ENCODE measurements around the gene NTM.
"Not testable (repeated sequence)": the region's sequence is repeated elsewhere in the genome, so short reads cannot be mapped to it uniquely, and the experiment has no call there.

The NTM gene

DNA sequence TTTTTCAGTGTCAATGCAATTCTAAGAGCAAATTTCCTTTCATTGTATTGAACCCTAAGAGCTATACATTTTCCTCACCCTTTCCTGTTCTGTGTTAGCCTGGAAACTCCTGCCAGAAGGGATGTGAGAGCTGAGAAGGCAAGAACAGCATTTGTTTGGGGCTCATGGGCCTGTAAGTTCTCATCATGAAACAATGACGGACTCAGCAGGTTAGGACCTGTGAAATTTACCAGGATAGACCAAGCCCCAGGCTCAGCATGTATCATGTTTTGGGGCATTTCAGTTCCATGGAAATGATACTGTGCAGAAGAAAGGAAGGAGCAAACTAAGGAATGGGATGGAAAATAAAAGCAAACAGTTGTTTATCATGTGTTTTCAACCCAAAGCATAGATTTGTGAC is 41.6 kb downstream of the NTM start:
- Histone ChIP-seq H3K4me3 (ENCODE audit: low read length) (no peak overlapping the region), H3K9me3 (ENCODE audit: low read length) (no peaks in the 10 kb centered on the region), H3K4me1 (ENCODE audit: insufficient read depth, low read length) (no peaks in the 10 kb centered on the region), H2AFZ (ENCODE audit: low read depth, low read length) (no peak overlapping the region), H3K27me3 (ENCODE audit: insufficient read depth, low read length) (no peaks in the 10 kb centered on the region), H3K36me3 (ENCODE audit: insufficient read depth, low read length) (no peaks in the 10 kb centered on the region)

DNA sequence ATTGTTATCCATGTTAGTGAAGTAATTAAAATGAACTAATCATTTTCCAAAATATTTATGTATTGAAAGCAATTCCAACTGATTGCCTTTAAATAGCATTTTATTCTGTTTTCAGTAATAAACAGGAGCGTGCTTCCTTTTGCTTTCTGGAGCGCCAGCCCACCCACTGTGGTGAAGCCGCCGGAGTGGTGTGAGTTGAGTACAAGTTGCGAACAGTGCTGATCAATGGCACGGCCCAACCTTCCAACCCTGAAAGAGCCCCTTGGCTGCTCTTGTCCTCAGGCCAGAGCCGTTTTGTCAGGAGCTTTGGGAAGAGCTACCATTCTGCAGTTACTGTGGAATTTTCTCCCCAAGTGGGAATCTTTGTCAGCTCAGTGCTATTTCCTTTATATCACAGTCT is 42.8 kb downstream of the NTM start:
- H2AFZ ChIP-seq (ENCODE audit: low read depth, low read length) = no peak overlapping the region
- H3K27me3 ChIP-seq (ENCODE audit: insufficient read depth, low read length) = no peaks in the 10 kb centered on the region
- H3K9me3 ChIP-seq (ENCODE audit: low read length) = no peaks in the 10 kb centered on the region
- H3K4me3 ChIP-seq (ENCODE audit: low read length) = no peak overlapping the region
- H3K4me1 ChIP-seq (ENCODE audit: insufficient read depth, low read length) = no peaks in the 10 kb centered on the region
- H3K36me3 ChIP-seq (ENCODE audit: insufficient read depth, low read length) = no peaks in the 10 kb centered on the region

DNA sequence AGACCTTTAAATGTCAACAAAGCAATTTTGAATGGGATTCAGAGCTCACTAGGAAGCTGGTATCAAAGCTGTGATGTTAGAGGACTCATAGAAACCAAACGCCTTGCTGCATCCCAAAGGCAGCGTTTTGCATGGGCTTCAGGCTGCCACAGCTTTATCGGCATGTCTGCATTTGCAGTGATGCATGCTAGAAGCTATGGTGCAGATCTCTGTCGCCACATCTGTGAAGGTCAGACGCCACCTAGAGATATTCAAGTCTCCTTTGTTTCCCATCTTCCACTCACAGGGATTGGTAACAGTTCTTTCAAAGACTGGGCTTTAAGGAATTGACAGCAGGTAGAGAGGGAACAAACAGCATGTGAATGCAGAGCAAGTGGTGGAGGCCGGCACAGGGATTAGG is 47.8 kb downstream of the NTM start:
- Histone ChIP-seq H3K27me3 (ENCODE audit: insufficient read depth, low read length) (no peaks in the 10 kb centered on the region), H2AFZ (ENCODE audit: low read depth, low read length) (no peak overlapping the region), H3K36me3 (ENCODE audit: insufficient read depth, low read length) (no peaks in the 10 kb centered on the region), H3K4me1 (ENCODE audit: insufficient read depth, low read length) (no peaks in the 10 kb centered on the region), H3K4me3 (ENCODE audit: low read length) (no peak overlapping the region), H3K9me3 (ENCODE audit: low read length) (no peaks in the 10 kb centered on the region)

DNA sequence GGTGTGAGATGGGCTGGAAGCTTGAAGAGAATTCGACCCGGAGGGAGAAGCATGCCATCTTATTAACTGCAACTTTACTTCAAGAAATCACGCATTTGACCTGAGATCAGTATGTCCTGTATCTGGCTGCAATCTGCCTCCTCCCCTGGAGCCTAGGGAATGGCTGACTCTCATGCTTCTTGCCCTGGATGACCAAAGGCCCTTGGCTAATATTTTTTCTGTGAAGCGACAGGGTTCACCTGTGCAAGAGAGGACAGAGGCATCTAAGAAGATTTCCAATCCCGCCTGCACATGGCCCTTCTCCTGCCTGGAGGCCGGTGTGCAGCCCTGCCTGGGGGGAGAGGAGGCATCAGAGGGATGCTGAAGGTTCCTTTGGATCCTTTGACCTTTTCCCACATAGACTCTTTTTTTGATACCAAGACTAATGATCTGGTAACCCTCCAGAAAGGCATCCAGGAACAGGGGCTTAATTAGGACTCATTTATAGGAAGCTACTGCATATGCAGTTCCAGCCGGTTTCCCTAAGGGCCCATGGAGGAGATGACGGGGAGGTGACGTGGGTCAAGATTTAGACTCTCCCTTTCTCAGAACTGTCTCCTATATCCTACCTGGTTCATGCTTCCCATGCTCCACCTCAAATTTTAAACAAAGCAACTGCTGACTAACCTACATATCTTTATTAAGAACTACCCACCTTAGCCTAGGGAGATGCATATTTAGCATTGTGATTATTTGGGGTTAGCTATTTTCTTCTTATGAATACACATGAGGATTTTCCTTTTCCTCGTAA is 50.8 kb downstream of the NTM start:
- Histone ChIP-seq H3K27me3 (ENCODE audit: insufficient read depth, low read length) (no peaks in the 10 kb centered on the region), H2AFZ (ENCODE audit: low read depth, low read length) (no peak overlapping the region), H3K4me3 (ENCODE audit: low read length) (no peak overlapping the region), H3K36me3 (ENCODE audit: insufficient read depth, low read length) (no peaks in the 10 kb centered on the region), H3K9me3 (ENCODE audit: low read length) (no peaks in the 10 kb centered on the region), H3K4me1 (ENCODE audit: insufficient read depth, low read length) (no peaks in the 10 kb centered on the region)

DNA sequence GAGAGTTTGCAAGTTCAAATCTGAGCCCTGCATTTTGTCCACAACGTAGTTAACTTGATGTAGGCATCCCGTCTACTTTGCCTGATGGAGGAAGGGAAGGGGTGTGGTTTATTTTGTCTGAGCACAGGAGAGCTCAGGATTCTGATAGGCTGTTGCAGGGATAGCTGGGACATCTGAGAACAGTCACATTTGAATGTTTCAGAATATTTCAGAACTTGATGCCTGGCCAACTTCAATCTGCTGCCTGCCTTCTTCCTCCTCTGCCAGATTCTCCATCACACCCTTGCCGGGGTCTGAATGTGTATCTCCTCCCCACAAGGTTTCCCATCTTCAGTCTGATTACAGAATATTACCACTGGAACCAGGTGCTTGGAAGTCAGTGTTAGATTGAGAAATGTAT is 51.6 kb downstream of the NTM start:
- H3K36me3 ChIP-seq (ENCODE audit: insufficient read depth, low read length) = no peaks in the 10 kb centered on the region
- H3K27me3 ChIP-seq (ENCODE audit: insufficient read depth, low read length) = no peaks in the 10 kb centered on the region
- H3K9me3 ChIP-seq (ENCODE audit: low read length) = no peaks in the 10 kb centered on the region
- no peaks in the 10 kb centered on the region for H3K4me1 ChIP-seq (ENCODE audit: insufficient read depth, low read length)
- no peak overlapping the region for H2AFZ ChIP-seq (ENCODE audit: low read depth, low read length)
- no peak overlapping the region for H3K4me3 ChIP-seq (ENCODE audit: low read length)

DNA sequence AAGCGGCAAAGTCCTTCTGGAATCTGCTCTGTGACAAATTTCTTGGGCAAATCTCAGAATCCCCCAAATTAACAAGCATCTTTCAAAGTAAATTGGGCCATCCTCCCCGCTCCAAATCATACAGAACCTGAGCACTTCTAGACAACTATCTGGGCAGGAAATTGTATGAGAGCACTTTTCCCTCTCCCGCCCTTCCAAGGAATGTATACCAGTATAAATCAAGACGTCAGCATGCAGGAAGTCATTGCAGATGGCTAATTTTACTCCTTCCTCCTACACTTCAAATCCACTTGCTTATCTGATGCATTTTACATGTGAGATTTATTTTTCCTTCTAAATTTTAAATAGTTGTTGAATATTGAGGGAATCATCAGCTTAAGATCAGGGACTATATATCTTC is 52.1 kb downstream of the NTM start:
- Histone ChIP-seq H3K36me3 (ENCODE audit: insufficient read depth, low read length) (no peaks in the 10 kb centered on the region), H3K27me3 (ENCODE audit: insufficient read depth, low read length) (no peaks in the 10 kb centered on the region), H3K9me3 (ENCODE audit: low read length) (no peaks in the 10 kb centered on the region), H3K4me1 (ENCODE audit: insufficient read depth, low read length) (no peaks in the 10 kb centered on the region), H2AFZ (ENCODE audit: low read depth, low read length) (no peak overlapping the region), H3K4me3 (ENCODE audit: low read length) (no peak overlapping the region)

DNA sequence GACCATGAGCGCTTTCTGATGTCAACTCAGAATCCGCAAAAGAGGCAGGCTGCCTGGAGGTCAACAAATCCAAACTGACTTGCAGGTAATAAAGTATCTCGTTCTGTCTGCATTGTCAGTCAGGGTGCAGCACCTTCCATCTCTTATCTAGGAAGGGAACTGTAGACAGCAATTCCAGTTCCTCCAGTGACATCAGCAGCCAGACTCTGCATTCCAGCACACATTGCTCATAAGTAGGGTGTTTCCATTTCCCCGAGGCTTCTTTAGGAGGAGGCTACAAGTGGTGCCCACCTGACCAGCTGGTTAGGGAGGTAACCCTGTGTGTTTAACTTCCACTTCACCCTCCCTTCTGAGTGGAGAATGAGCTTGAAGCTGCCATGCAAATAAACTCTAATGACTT is 53.3 kb downstream of the NTM start:
- no peaks in the 10 kb centered on the region for H3K4me1 ChIP-seq (ENCODE audit: insufficient read depth, low read length)
- H2AFZ ChIP-seq (ENCODE audit: low read depth, low read length) = no peak overlapping the region
- H3K27me3 ChIP-seq (ENCODE audit: insufficient read depth, low read length) = no peaks in the 10 kb centered on the region
- H3K9me3 ChIP-seq (ENCODE audit: low read length) = no peaks in the 10 kb centered on the region
- H3K36me3 ChIP-seq (ENCODE audit: insufficient read depth, low read length) = no peaks in the 10 kb centered on the region
- H3K4me3 ChIP-seq (ENCODE audit: low read length) = no peak overlapping the region

DNA sequence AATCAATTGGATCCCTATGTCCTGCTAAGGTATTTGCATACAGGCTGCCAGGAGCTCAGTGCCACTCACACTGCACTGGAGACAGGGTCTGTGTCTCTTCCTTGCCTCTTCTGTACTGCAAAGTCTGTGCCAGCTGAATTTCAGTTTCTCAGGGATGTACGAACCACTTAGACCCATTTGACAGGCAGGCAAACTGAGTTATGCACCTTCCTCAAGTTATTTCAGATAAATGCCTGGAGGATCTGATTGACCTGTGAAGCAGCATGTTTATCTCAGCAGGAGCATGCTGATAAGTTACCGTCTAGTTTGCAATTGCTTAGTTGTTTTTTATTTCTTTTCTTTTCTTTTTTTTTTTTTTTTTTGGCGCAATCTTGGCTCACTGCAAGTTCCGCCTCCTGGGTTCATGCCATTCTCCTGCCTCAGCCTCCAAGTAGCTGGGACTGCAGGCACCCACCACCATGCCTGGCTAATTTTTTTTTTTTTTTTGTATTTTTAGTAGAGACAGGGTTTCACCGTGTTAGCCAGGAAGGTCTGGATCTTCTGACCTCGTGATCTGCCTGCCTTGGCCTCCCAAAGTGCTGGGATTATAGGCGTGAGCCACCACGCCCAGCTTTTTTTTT is 54.0 kb downstream of the NTM start:
- H3K36me3 ChIP-seq (ENCODE audit: insufficient read depth, low read length); H3K4me3 ChIP-seq (ENCODE audit: low read length); H2AFZ ChIP-seq (ENCODE audit: low read depth, low read length); H3K4me1 ChIP-seq (ENCODE audit: insufficient read depth, low read length); H3K9me3 ChIP-seq (ENCODE audit: low read length); H3K27me3 ChIP-seq (ENCODE audit: insufficient read depth, low read length): not testable (repeated sequence)

DNA sequence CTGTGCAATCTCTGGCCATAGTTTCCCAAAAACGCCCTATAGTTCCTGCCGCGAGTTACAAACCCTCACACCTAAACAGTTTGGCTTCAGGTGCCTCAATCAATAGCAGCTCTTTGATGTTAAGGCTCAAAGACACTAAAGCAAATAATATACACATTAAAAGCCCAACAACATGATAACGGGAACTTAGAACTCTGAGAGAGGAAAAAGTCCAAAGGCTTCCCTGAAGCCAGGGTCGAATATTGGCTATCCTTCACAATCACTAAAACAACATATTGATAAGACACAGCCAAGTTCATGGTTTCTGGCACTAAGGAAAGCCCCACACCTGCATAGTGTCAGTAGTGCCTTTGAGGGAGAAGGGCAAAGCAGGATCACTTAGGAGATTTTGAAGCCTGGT is 54.9 kb downstream of the NTM start:
- Histone ChIP-seq H3K4me3 (ENCODE audit: low read length) (no peak overlapping the region), H2AFZ (ENCODE audit: low read depth, low read length) (no peak overlapping the region), H3K36me3 (ENCODE audit: insufficient read depth, low read length) (no peaks in the 10 kb centered on the region), H3K27me3 (ENCODE audit: insufficient read depth, low read length) (no peaks in the 10 kb centered on the region), H3K4me1 (ENCODE audit: insufficient read depth, low read length) (no peaks in the 10 kb centered on the region), H3K9me3 (ENCODE audit: low read length) (no peaks in the 10 kb centered on the region)

DNA sequence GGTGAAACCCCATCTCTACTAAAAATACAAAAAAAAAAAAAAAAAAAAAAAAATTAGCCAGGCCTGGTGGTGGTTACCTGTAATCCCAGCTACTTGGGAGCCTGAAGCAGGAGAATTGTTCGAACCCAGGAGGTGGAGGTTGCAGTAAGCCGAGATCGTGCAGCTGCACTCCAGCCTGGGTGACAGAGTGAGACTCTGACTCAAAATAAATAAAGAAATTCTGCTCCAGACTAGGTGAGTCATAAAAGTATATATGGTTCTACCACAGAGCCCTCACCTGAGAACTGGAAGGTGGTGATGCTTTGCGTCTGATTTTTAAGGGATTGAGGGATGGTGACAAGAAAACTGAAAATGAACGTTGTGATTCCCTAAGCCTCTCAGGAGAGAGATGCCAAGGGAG is 58.4 kb downstream of the NTM start:
- no peaks in the 10 kb centered on the region for H3K4me1 ChIP-seq (ENCODE audit: insufficient read depth, low read length)
- no peaks in the 10 kb centered on the region for H3K36me3 ChIP-seq (ENCODE audit: insufficient read depth, low read length)
- no peaks in the 10 kb centered on the region for H3K27me3 ChIP-seq (ENCODE audit: insufficient read depth, low read length)
- no peak overlapping the region for H2AFZ ChIP-seq (ENCODE audit: low read depth, low read length)
- H3K9me3 ChIP-seq (ENCODE audit: low read length) = no peaks in the 10 kb centered on the region
- H3K4me3 ChIP-seq (ENCODE audit: low read length) = no peak overlapping the region

DNA sequence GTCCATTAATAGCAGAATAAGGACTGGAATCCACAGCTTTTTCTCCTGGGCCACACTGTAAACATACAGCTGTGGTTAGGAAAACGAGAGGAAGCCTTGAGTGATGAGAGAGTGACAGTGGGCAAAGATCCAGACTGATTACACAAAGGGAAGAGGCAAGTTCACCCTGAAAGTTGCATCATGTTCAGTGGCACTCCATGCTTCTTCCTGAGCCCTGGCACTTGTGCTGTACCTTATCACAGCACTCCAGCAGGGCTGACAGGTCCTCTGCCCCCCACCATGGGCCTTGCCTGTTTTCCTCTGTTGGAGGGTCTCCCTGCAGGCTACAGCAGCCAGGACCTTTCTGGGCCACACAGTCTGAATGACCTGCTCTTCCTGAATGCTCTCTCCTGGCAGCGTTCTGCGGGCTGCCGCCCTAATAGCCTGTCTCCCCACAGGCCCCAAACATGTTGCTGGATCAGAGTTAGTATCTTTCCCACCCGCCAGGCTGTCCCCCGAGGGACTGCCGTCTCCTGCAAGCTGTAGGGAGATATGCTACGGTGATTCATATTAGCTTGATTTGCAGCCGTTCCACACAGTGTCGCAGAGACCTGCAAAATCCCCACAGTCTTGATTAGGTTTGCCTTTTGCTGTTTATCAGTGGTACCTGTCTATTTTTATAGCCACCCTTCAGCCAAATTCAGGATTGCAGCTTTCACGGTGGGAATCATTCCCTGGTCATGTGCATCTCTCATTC is 60.2 kb downstream of the NTM start:
- Histone ChIP-seq H3K36me3 (ENCODE audit: insufficient read depth, low read length) (no peaks in the 10 kb centered on the region), H3K9me3 (ENCODE audit: low read length) (no peaks in the 10 kb centered on the region), H3K27me3 (ENCODE audit: insufficient read depth, low read length) (no peaks in the 10 kb centered on the region), H3K4me1 (ENCODE audit: insufficient read depth, low read length) (no peaks in the 10 kb centered on the region), H2AFZ (ENCODE audit: low read depth, low read length) (no peak overlapping the region), H3K4me3 (ENCODE audit: low read length) (no peak overlapping the region)

DNA sequence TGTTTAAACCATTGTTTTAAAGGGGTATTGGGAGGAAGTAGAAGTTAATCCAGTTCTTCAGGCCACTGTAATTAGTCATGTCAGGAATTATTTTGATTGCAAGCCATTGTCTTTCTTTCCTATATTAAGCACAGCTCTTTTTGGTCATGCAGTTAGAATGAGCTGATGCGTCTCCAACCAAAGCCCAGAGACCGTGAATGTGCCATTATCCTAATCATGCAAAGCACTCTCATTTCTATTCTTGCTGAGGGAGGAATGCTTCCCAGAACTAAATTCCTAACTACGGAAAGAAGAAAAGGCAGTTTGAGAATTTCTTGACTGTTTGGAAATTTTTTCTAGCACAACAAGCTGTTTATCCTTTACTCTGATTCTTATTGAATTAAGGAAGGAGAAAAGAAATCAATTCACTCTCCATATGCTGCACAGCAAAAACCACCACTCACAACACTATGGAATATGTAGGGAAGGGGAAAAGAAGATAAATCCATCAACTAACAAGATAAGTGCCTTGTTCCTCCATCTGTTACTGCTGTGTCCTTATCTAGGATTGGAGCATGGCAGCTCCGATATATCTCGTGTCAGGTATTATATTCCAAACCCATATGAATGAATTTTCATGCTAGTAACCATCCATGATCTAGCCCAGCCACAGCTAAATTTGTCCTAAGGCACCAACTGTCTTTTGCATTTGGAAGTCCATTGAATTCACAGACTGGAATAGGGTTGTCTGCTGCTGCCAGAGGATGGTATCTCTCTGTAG is 70.8 kb downstream of the NTM start:
- no peaks in the 10 kb centered on the region for H3K27me3 ChIP-seq (ENCODE audit: insufficient read depth, low read length)
- H3K9me3 ChIP-seq (ENCODE audit: low read length) = no peaks in the 10 kb centered on the region
- no peaks in the 10 kb centered on the region for H3K4me1 ChIP-seq (ENCODE audit: insufficient read depth, low read length)
- H2AFZ ChIP-seq (ENCODE audit: low read depth, low read length) = no peak overlapping the region
- no peak overlapping the region for H3K4me3 ChIP-seq (ENCODE audit: low read length)
- H3K36me3 ChIP-seq (ENCODE audit: insufficient read depth, low read length) = no peaks in the 10 kb centered on the region

Measured in neuron (in vitro differentiated cells).